ENCODE measurements around the gene SUGCT.

The SUGCT gene

GRCh38 chr7:40795607-40796006 lies 660.8 kb downstream of the SUGCT start:
- no peak for DNase-seq (ENCODE audit: low read depth in 1 of 2, low spot score in 1 of 2)
- TF ChIP-seq GABPA (IDR thresholded peaks at IDR 0.05; ENCODE audit: low read depth) (no peak), REST (IDR thresholded peaks at IDR 0.05; ENCODE audit: insufficient replicate concordance, low read depth) (no peak), CTCF (IDR thresholded peaks at IDR 0.05; ENCODE audit: insufficient read depth, low read length) (no peak), SPI1 (IDR thresholded peaks at IDR 0.05; ENCODE audit: borderline replicate concordance, low read depth) (no peak), POLR2AphosphoS5 (IDR thresholded peaks at IDR 0.05; ENCODE audit: low read depth) (no peak)
- Histone ChIP-seq H3K27ac (replicated peaks) (no peak overlapping the region), H3K4me3 (replicated peaks; ENCODE audit: insufficient read depth, low read length) (no peak overlapping the region), H3K27me3 (ENCODE audit: insufficient read depth, poor library complexity, severe bottlenecking) (no peaks in the 10 kb centered on the region)

GRCh38 chr7:40796723-40797122 lies 661.9 kb downstream of the SUGCT start:
- TF ChIP-seq REST (IDR thresholded peaks at IDR 0.05; ENCODE audit: insufficient replicate concordance, low read depth), result no peak
- TF ChIP-seq SPI1 (IDR thresholded peaks at IDR 0.05; ENCODE audit: borderline replicate concordance, low read depth), result no peak
- TF ChIP-seq POLR2AphosphoS5 (IDR thresholded peaks at IDR 0.05; ENCODE audit: low read depth), result no peak
- TF ChIP-seq CTCF (IDR thresholded peaks at IDR 0.05; ENCODE audit: insufficient read depth, low read length), result no peak
- no peak for TF ChIP-seq GABPA (IDR thresholded peaks at IDR 0.05; ENCODE audit: low read depth)
- Histone ChIP-seq H3K27ac (replicated peaks) (no peak overlapping the region), H3K27me3 (ENCODE audit: insufficient read depth, poor library complexity, severe bottlenecking) (no peaks in the 10 kb centered on the region), H3K4me3 (replicated peaks; ENCODE audit: insufficient read depth, low read length) (no peak overlapping the region)
- no peak for DNase-seq (ENCODE audit: low read depth in 1 of 2, low spot score in 1 of 2)

GRCh38 chr7:40798613-40799012 lies 663.8 kb downstream of the SUGCT start:
- H3K27ac ChIP-seq (replicated peaks), result no peak overlapping the region
- TF ChIP-seq SPI1 (IDR thresholded peaks at IDR 0.05; ENCODE audit: borderline replicate concordance, low read depth), result no peak
- no peak for TF ChIP-seq GABPA (IDR thresholded peaks at IDR 0.05; ENCODE audit: low read depth)
- TF ChIP-seq POLR2AphosphoS5 (IDR thresholded peaks at IDR 0.05; ENCODE audit: low read depth), result no peak
- TF ChIP-seq REST (IDR thresholded peaks at IDR 0.05; ENCODE audit: insufficient replicate concordance, low read depth), result no peak
- TF ChIP-seq CTCF (IDR thresholded peaks at IDR 0.05; ENCODE audit: insufficient read depth, low read length), result no peak
- DNase-seq (ENCODE audit: low read depth in 1 of 2, low spot score in 1 of 2), result no peak
- H3K27me3 ChIP-seq (ENCODE audit: insufficient read depth, poor library complexity, severe bottlenecking), result no peaks in the 10 kb centered on the region
- H3K4me3 ChIP-seq (replicated peaks; ENCODE audit: insufficient read depth, low read length), result no peak overlapping the region
